OCI-LY1 (cell line): Measurements from ENCODE around the gene CSTB.

Experiments
- H2AFZ ChIP-seq: fragments of 200-600 bp; sonication (generic), shearing (Covaris generic); 2 replicates; pipeline ENCODE4 v1.6.0; 2014; ENCODE audit warnings: antibody characterized with exemption, mild to moderate bottlenecking, low read length
- H3F3A ChIP-seq: fragments of 200-600 bp; sonication (generic), shearing (Covaris generic); 2 replicates; pipeline ENCODE4 v1.6.0; 2014; ENCODE audit warnings: mild to moderate bottlenecking, antibody characterized with exemption, low read length, moderate library complexity; ENCODE audit not compliant: insufficient read depth
- H3K27ac ChIP-seq: fragments of 200-600 bp; sonication (generic); 2 replicates; pipeline ENCODE4 v1.5.1; 2014; ENCODE audit warnings: low read length, mixed run types, mild to moderate bottlenecking, low read depth; ENCODE audit not compliant: poor library complexity, severe bottlenecking
- H3K27me3 ChIP-seq: fragments of 200-600 bp; sonication (generic); 2 replicates; pipeline ENCODE4 v1.6.0; 2014; ENCODE audit warnings: antibody characterized with exemption, mild to moderate bottlenecking, low read length, moderate library complexity; ENCODE audit not compliant: insufficient read depth
- H3K36me3 ChIP-seq: fragments of 200-600 bp; sonication (generic); 2 replicates; pipeline ENCODE4 v1.6.1; 2014; ENCODE audit warnings: mild to moderate bottlenecking, antibody characterized with exemption, low read length, moderate library complexity, mixed read lengths; ENCODE audit not compliant: insufficient read depth
- H3K4me1 ChIP-seq: fragments of 200-600 bp; sonication (generic); 2 replicates; pipeline ENCODE4 v1.5.1; 2014; ENCODE audit warnings: mild to moderate bottlenecking, low read length, moderate library complexity; ENCODE audit not compliant: insufficient read depth, severe bottlenecking
- H3K4me2 ChIP-seq: fragments of 200-600 bp; sonication (generic), shearing (Covaris generic); 2 replicates; pipeline ENCODE4 v1.6.1; 2014; ENCODE audit warnings: low read length
- H3K4me3 ChIP-seq: fragments of 200-600 bp; sonication (generic); 2 replicates; pipeline ENCODE4 v1.5.1; 2014; ENCODE audit warnings: low read length, low read depth, mild to moderate bottlenecking, mixed read lengths; ENCODE audit not compliant: poor library complexity, severe bottlenecking
- H3K79me2 ChIP-seq: fragments of 200-600 bp; shearing (Covaris generic); 2 replicates; pipeline ENCODE4 v1.6.1; 2016; ENCODE audit warnings: mixed run types, low read length, mixed read lengths; ENCODE audit not compliant: insufficient read depth
- H3K9ac ChIP-seq: fragments of 200-600 bp; sonication (generic), shearing (Covaris generic); 2 replicates; pipeline ENCODE4 v1.6.1; 2014; ENCODE audit warnings: mild to moderate bottlenecking, low read length, mixed read lengths
- H3K9me2 ChIP-seq: fragments of 200-600 bp; sonication (generic), shearing (Covaris generic); 2 replicates; pipeline ENCODE4 v1.6.1; 2014; ENCODE audit warnings: low read depth, mild to moderate bottlenecking, low read length, mixed read lengths
- H3K9me3 ChIP-seq: fragments of 200-600 bp; shearing (Covaris generic); 2 replicates; pipeline ENCODE4 v1.6.1; 2014; ENCODE audit warnings: low read length, mixed read lengths
- H4K20me1 ChIP-seq: fragments of 200-600 bp; sonication (generic), shearing (Covaris generic); 2 replicates; pipeline ENCODE4 v1.6.0; 2016; ENCODE audit warnings: mild to moderate bottlenecking, low read length; ENCODE audit not compliant: insufficient read depth
- CTCF ChIP-seq: fragments of 200-600 bp; sonication (generic), shearing (Covaris generic); IDR thresholded peaks from 2 replicates; pipeline ENCODE4 v1.5.1; 2017; ENCODE audit warnings: mild to moderate bottlenecking, antibody characterized with exemption, low read length, moderate library complexity, mixed read lengths
- EZH2 ChIP-seq: fragments of 200-600 bp; sonication (generic), shearing (Covaris generic); IDR thresholded peaks from 2 replicates; pipeline ENCODE4 v1.8.0; 2017; ENCODE audit warnings: borderline replicate concordance, mixed run types, mild to moderate bottlenecking, antibody characterized with exemption, low read length, moderate library complexity, mixed read lengths

The CSTB gene

GRCh38 chr21:43748622-43749021, 27.5 kb downstream of the CSTB start:
- Histone ChIP-seq H3K9me2 (no peaks in the 10 kb centered on the region), H3K9ac (no peak overlapping the region), H3K4me3 (no peak overlapping the region), H3K4me1 (no peaks in the 10 kb centered on the region), H3K36me3 (peaks cover 54% of the 10 kb centered on the region), H4K20me1 (no peaks in the 10 kb centered on the region), H2AFZ (no peak overlapping the region), H3K9me3 (no peaks in the 10 kb centered on the region), H3K4me2 (no peak overlapping the region), H3F3A (no peaks in the 10 kb centered on the region), H3K27ac (no peak overlapping the region), H3K79me2 (no peaks in the 10 kb centered on the region), H3K27me3 (no peaks in the 10 kb centered on the region)
- no peak for TF ChIP-seq CTCF
- TF ChIP-seq EZH2, result no peak

DNA sequence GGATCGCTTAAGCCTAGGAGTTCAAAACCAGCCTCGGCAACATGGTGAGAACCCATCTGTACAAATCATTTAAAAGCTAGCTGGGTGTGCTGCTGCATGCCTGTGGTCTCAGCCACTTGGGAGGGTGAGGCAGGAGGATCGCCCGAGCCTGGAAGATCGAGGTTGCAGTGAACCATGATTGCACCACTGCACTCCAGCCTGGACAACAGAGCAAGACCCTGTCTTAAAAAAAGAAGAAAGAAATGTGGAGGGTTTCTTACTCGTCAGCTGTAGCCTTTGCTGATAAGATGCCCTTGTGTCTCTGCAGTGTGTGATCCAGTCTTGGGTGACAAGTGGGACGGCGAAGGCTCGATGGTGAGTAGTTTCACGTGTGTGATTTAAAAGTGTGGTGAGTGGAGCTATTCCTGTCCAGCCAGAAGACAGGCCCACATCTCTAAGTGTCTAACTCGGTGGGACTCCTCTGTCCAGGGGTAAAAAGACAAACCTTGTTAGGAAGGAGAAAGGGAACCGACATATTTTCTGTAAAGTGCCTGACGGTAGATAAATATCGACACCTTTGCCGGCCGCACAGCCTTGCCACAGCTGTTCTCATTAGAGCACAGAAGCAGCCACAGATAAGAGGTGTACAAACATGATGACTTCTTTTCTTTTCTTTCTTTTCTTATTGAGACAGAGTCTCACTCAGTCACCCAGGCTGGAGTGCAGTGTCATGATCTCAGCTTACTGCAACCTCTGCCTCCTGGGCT, 30.2 kb downstream of the CSTB start:
- H3K27me3 ChIP-seq, result no peaks in the 10 kb centered on the region
- TF ChIP-seq CTCF (no peak), EZH2 (no peak)
- H4K20me1 ChIP-seq, result no peaks in the 10 kb centered on the region
- no peaks in the 10 kb centered on the region for H3K79me2 ChIP-seq
- H2AFZ ChIP-seq, result no peak overlapping the region
- H3K9ac ChIP-seq, result no peak overlapping the region
- no peak overlapping the region for H3K4me2 ChIP-seq
- no peak overlapping the region for H3K4me3 ChIP-seq
- no peak overlapping the region for H3K27ac ChIP-seq
- no peaks in the 10 kb centered on the region for H3K9me2 ChIP-seq
- H3K36me3 ChIP-seq, result peaks cover 38% of the 10 kb centered on the region
- no peaks in the 10 kb centered on the region for H3K9me3 ChIP-seq
- H3F3A ChIP-seq, result no peaks in the 10 kb centered on the region
- H3K4me1 ChIP-seq, result no peaks in the 10 kb centered on the region

DNA sequence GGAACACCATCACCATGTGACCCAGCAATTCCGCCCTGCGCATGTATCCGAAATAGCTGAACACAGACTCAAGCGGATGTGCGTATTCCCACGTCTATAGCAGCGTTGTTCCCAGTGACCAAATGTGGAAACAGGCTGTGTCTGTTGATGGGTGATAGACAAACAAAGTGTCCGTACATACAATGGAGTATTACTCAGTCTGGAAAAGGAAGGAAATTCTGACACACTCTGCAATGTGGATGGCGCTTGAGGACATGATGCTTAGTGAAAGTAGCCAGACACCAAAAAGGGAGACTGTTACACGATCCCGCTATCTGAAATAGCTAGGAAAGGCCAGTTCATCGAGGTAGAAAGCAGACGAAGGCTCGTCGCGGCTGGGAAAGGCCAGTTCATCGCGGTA, 31.4 kb downstream of the CSTB start:
- no peaks in the 10 kb centered on the region for H3K4me1 ChIP-seq
- H3K9me2 ChIP-seq, result no peaks in the 10 kb centered on the region
- H3K9me3 ChIP-seq, result no peaks in the 10 kb centered on the region
- H3K36me3 ChIP-seq, result peaks cover 27% of the 10 kb centered on the region; the same call in 1 of the 2 replicates
- TF ChIP-seq EZH2 (no peak), CTCF (no peak)
- no peaks in the 10 kb centered on the region for H3K79me2 ChIP-seq
- H3F3A ChIP-seq, result no peaks in the 10 kb centered on the region
- H2AFZ ChIP-seq, result no peak overlapping the region
- no peaks in the 10 kb centered on the region for H4K20me1 ChIP-seq
- no peak overlapping the region for H3K27ac ChIP-seq
- H3K4me3 ChIP-seq, result no peak overlapping the region
- H3K27me3 ChIP-seq, result no peaks in the 10 kb centered on the region
- H3K9ac ChIP-seq, result no peak overlapping the region
- no peak overlapping the region for H3K4me2 ChIP-seq
